ENCODE measurements around the gene PCED1A. TPM values are rescaled to one million over a fixed set of nuclear protein-coding genes. Genes with fewer than 3 reads are reported as not detected.
A peak's percentile ranks its signal among the peaks of the same experiment; 100 is the strongest.

Gene PCED1A
- total and polyA plus RNA-seq, 2 donors from 2014 or later: 43.6 to 47.7 TPM

DNA sequence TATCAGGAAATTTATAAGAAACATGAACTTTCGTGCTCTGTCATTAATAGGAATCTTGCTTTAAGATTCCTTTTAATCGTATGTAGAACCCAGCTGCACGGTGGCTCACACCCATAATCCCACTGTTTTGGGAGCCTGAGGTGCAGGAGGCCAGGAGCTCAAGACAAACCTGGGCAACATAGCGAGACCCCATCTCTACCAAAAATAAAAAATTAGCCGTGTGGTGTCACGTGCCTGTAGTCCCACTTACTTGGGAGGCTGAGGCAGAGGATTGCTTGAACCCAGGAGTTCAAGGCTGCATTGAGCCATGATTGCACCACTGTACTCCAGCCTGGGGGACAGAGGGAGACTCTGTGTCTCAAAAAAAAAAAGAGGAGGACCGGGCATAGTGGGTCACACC, 40.2 kb upstream of the PCED1A start:
- H3K36me3 ChIP-seq (ENCODE audit: control insufficient read depth in 2 of 3, insufficient read depth in 3 of 3, low read length in 3 of 3): no peaks in the 10 kb centered on the region
- FAIRE-seq (no peak), DNase-seq (no peak)
- no peaks in the 10 kb centered on the region for H3K27me3 ChIP-seq (ENCODE audit: control insufficient read depth, insufficient read depth, low read length)
- H3K9ac ChIP-seq (ENCODE audit: low read length in 3 of 3): no peak overlapping the region
- no peak overlapping the region for H3K4me3 ChIP-seq (ENCODE audit: low read length in 3 of 3)
- H3K4me1 ChIP-seq (ENCODE audit: control insufficient read depth in 2 of 3, insufficient read depth in 2 of 3, low read depth in 1 of 3, low read length in 3 of 3): peaks cover 0 to 2% (median 0%) of the 10 kb centered on the region in 3 donors
- H3K27ac ChIP-seq (ENCODE audit: low read depth in 2 of 2, low read length in 2 of 2): no peak overlapping the region
- TF ChIP-seq, protein P1, sequence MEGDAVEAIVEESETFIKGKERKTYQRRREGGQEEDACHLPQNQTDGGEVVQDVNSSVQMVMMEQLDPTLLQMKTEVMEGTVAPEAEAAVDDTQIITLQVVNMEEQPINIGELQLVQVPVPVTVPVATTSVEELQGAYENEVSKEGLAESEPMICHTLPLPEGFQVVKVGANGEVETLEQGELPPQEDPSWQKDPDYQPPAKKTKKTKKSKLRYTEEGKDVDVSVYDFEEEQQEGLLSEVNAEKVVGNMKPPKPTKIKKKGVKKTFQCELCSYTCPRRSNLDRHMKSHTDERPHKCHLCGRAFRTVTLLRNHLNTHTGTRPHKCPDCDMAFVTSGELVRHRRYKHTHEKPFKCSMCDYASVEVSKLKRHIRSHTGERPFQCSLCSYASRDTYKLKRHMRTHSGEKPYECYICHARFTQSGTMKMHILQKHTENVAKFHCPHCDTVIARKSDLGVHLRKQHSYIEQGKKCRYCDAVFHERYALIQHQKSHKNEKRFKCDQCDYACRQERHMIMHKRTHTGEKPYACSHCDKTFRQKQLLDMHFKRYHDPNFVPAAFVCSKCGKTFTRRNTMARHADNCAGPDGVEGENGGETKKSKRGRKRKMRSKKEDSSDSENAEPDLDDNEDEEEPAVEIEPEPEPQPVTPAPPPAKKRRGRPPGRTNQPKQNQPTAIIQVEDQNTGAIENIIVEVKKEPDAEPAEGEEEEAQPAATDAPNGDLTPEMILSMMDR (IDR thresholded peaks at IDR 0.05; ENCODE audit: borderline replicate concordance, extremely low read depth, insufficient read depth): no peak
- intact Hi-C loops (cut with DNase I): no loop called here
- H3K9me3 ChIP-seq (ENCODE audit: control insufficient read depth in 2 of 3, insufficient read depth in 1 of 3, low read length in 3 of 3): no peaks in the 10 kb centered on the region

DNA sequence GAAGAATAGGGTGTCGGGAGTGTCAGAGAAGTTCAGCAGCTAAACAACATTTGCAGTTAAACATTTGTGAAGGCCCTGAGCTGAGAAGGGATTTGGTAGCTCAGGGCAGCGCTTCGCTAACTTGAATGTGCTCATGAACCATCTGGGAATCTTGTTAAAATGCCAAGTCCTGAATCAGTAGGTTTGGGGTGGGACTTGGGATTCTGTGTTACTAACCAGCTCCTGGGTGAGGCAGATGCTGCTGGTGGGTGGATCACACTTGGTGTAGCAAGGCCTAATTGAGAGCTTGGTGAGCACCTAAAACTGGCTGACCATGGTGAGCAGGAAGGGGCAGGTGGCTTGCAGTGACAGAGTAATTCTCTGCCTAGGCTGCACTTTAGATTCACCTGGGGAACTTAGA, 38.7 kb upstream of the PCED1A start:
- TF ChIP-seq, protein P1 (IDR thresholded peaks at IDR 0.05; ENCODE audit: borderline replicate concordance, extremely low read depth, insufficient read depth): no peak
- H3K27me3 ChIP-seq (ENCODE audit: control insufficient read depth, insufficient read depth, low read length): no peaks in the 10 kb centered on the region
- FAIRE-seq: no peak
- H3K9ac ChIP-seq (ENCODE audit: low read length in 3 of 3): no peak overlapping the region
- DNase-seq: peak in 1 of 5 donors; percentile 23
- H3K4me3 ChIP-seq (ENCODE audit: low read length in 3 of 3): no peak overlapping the region
- H3K27ac ChIP-seq (ENCODE audit: low read depth in 2 of 2, low read length in 2 of 2): no peak overlapping the region
- H3K4me1 ChIP-seq (ENCODE audit: control insufficient read depth in 2 of 3, insufficient read depth in 2 of 3, low read depth in 1 of 3, low read length in 3 of 3): peaks cover 4 to 14% (median 5%) of the 10 kb centered on the region in 3 donors
- H3K36me3 ChIP-seq (ENCODE audit: control insufficient read depth in 2 of 3, insufficient read depth in 3 of 3, low read length in 3 of 3): no peaks in the 10 kb centered on the region
- H3K9me3 ChIP-seq (ENCODE audit: control insufficient read depth in 2 of 3, insufficient read depth in 1 of 3, low read length in 3 of 3): no peaks in the 10 kb centered on the region
- intact Hi-C loops (cut with DNase I): no loop called here

DNA sequence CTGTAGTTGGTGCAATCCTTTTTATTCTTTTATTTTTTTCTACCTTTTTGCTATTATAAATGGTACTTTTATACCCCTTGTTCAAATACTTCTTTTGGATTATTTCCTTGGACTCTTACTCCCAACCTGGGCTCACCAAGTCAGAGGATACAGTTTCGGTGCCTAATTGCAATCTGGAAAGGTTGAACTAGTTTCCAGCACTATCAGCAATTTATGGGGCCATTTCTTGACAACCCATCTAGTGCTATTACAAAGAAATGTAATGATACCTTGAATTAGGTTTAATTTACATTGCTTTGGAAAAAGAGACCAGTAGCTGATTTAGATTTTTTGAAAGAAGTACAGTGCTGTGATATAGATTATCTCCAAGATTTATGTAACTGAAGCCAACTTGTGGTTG, 38.1 kb upstream of the PCED1A start:
- TF ChIP-seq, protein P1 (IDR thresholded peaks at IDR 0.05; ENCODE audit: borderline replicate concordance, extremely low read depth, insufficient read depth): no peak
- Histone ChIP-seq H3K9ac (ENCODE audit: low read length in 3 of 3) (no peak overlapping the region), H3K36me3 (ENCODE audit: control insufficient read depth in 2 of 3, insufficient read depth in 3 of 3, low read length in 3 of 3) (no peaks in the 10 kb centered on the region), H3K27me3 (ENCODE audit: control insufficient read depth, insufficient read depth, low read length) (no peaks in the 10 kb centered on the region), H3K4me1 (ENCODE audit: control insufficient read depth in 2 of 3, insufficient read depth in 2 of 3, low read depth in 1 of 3, low read length in 3 of 3) (peaks cover 4 to 14% (median 5%) of the 10 kb centered on the region in 3 donors), H3K27ac (ENCODE audit: low read depth in 2 of 2, low read length in 2 of 2) (no peak overlapping the region), H3K9me3 (ENCODE audit: control insufficient read depth in 2 of 3, insufficient read depth in 1 of 3, low read length in 3 of 3) (no peaks in the 10 kb centered on the region), H3K4me3 (ENCODE audit: low read length in 3 of 3) (no peak overlapping the region)
- no peak for FAIRE-seq
- intact Hi-C loops (cut with DNase I): no loop called here
- DNase-seq: no peak

DNA sequence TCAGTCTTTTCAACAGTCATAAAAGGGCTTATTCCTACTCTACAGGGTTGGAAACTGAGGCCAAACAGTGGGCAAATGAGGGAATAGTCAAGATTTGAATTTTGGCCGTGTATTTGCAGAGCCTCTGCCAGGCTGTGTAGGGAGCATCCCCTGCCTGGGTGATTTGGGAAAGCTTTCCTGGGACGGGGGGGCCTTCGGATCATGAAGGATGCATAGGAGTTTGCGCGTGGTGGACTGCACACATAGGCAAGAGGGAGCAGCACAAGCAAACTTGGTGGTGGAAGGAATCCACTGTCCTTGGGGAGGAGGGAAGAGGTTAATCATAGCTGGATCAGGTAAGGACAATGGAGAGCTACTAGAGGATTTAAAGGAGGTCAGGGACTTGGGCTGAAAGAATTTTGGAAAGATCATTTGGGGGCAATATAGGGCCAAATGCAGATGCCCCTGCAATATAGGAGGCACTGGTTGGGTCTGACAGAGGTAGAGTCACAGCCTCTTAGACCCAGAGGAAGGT, 35.3 kb upstream of the PCED1A start:
- peaks cover 7% of the 10 kb centered on the region for H3K27me3 ChIP-seq (ENCODE audit: control insufficient read depth, insufficient read depth, low read length)
- H3K9ac ChIP-seq (ENCODE audit: low read length in 3 of 3): no peak overlapping the region
- no peaks in the 10 kb centered on the region for H3K36me3 ChIP-seq (ENCODE audit: control insufficient read depth in 2 of 3, insufficient read depth in 3 of 3, low read length in 3 of 3)
- peaks cover 4 to 25% (median 8%) of the 10 kb centered on the region in 3 donors for H3K4me1 ChIP-seq (ENCODE audit: control insufficient read depth in 2 of 3, insufficient read depth in 2 of 3, low read depth in 1 of 3, low read length in 3 of 3)
- TF ChIP-seq, protein P1 (IDR thresholded peaks at IDR 0.05; ENCODE audit: borderline replicate concordance, extremely low read depth, insufficient read depth): no peak
- H3K9me3 ChIP-seq (ENCODE audit: control insufficient read depth in 2 of 3, insufficient read depth in 1 of 3, low read length in 3 of 3): no peaks in the 10 kb centered on the region
- DNase-seq (no peak), FAIRE-seq (no peak)
- intact Hi-C loops (cut with DNase I): no loop called here
- H3K27ac ChIP-seq (ENCODE audit: low read depth in 2 of 2, low read length in 2 of 2): no peak overlapping the region
- H3K4me3 ChIP-seq (ENCODE audit: low read length in 3 of 3): no peak overlapping the region

Measured in kidney (tissue), 14 donors.